ENCODE measurements around the gene CSTPP1.
"Not testable (repeated sequence)": the region's sequence is repeated elsewhere in the genome, so short reads cannot be mapped to it uniquely, and the experiment has no call there.

The CSTPP1 gene

DNA sequence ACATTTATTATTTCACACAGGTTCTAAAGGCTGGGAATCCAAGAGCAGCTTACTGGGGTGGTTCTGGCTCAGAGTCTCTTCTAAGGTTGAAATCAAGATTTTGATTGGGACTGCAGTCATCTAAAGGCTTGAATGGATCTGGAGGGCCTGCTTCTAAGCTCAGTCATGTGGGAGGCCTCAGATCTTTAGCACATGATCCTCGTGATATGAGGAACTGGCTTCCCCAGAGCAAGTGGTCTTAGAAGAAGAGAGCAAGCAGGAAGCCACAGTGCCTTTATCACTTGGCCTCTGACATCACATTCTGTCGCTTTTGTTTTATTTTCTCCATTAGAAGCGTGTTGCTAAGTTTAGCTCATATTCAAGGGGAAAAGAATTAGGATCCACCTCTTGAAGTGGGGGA lies 151.2 kb downstream of the CSTPP1 start:
- H3K36me3 ChIP-seq (ENCODE audit: insufficient read depth), result no peaks in the 10 kb centered on the region
- no peak overlapping the region for H3K4me3 ChIP-seq (IDR thresholded peaks at IDR 0.05; ENCODE audit: insufficient read depth, low read depth, low read length)
- no peak overlapping the region for H3K27ac ChIP-seq
- no peak overlapping the region for H3K9ac ChIP-seq
- H2AFZ ChIP-seq (ENCODE audit: low read depth), result no peak overlapping the region
- no peaks in the 10 kb centered on the region for H3K79me2 ChIP-seq (ENCODE audit: insufficient read depth, low read depth)
- no peaks in the 10 kb centered on the region for H4K20me1 ChIP-seq (ENCODE audit: insufficient read depth)
- H3K4me1 ChIP-seq (ENCODE audit: low read depth, poor library complexity, severe bottlenecking), result no peaks in the 10 kb centered on the region
- TF ChIP-seq, protein P1, sequence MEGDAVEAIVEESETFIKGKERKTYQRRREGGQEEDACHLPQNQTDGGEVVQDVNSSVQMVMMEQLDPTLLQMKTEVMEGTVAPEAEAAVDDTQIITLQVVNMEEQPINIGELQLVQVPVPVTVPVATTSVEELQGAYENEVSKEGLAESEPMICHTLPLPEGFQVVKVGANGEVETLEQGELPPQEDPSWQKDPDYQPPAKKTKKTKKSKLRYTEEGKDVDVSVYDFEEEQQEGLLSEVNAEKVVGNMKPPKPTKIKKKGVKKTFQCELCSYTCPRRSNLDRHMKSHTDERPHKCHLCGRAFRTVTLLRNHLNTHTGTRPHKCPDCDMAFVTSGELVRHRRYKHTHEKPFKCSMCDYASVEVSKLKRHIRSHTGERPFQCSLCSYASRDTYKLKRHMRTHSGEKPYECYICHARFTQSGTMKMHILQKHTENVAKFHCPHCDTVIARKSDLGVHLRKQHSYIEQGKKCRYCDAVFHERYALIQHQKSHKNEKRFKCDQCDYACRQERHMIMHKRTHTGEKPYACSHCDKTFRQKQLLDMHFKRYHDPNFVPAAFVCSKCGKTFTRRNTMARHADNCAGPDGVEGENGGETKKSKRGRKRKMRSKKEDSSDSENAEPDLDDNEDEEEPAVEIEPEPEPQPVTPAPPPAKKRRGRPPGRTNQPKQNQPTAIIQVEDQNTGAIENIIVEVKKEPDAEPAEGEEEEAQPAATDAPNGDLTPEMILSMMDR (conservative IDR thresholded peaks at IDR 0.05; ENCODE audit: low read depth, low read length), result no peak
- no peaks in the 10 kb centered on the region for H3K27me3 ChIP-seq (ENCODE audit: insufficient read depth, low read depth)
- H3K4me2 ChIP-seq, result no peak overlapping the region

DNA sequence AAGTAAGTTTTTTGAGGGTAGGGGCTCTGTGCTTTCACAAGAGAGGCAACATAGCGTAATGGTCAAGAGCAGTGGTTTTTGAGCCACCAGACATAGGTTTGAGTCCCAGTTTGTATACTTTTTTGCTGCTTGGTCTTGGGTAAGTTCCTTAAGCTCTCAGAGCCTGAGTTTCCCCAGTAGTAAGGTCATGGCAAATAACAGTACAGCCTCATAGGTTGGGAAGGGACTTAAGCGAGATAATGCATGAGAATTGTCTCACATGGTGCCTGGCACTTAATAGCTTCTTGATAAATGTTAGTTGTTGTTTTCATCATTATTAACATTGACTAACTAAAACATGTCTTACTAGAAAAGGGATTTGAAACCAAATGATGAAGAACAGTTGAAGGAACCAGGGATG lies 157.0 kb downstream of the CSTPP1 start:
- no peaks in the 10 kb centered on the region for H3K36me3 ChIP-seq (ENCODE audit: insufficient read depth)
- H3K27me3 ChIP-seq (ENCODE audit: insufficient read depth, low read depth), result no peaks in the 10 kb centered on the region
- H3K27ac ChIP-seq, result no peak overlapping the region
- no peaks in the 10 kb centered on the region for H4K20me1 ChIP-seq (ENCODE audit: insufficient read depth)
- H3K4me3 ChIP-seq (IDR thresholded peaks at IDR 0.05; ENCODE audit: insufficient read depth, low read depth, low read length), result no peak overlapping the region
- no peak overlapping the region for H2AFZ ChIP-seq (ENCODE audit: low read depth)
- no peak overlapping the region for H3K4me2 ChIP-seq
- no peaks in the 10 kb centered on the region for H3K4me1 ChIP-seq (ENCODE audit: low read depth, poor library complexity, severe bottlenecking)
- no peaks in the 10 kb centered on the region for H3K79me2 ChIP-seq (ENCODE audit: insufficient read depth, low read depth)
- TF ChIP-seq, protein P1 (conservative IDR thresholded peaks at IDR 0.05; ENCODE audit: low read depth, low read length), result no peak
- no peak overlapping the region for H3K9ac ChIP-seq

DNA sequence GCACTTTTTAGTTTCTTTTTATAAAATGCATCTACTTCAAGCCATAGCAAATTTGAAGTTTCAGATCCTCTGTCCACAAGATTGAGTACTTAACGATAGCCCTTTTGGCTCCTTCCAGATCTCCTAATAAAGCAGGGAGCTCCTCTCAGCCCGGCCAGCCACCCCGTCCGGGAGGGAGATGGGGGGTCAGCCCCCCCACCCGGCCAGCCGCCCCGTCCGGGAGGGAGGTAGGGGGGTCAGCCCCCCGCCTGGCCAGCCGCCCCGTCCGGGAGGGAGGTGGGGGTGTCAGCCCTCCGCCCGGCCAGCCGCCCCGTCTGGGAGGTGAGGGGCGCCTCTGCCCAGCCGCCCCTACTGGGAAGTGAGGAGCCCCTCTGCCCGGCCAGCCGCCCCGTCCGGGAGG lies 160.3 kb downstream of the CSTPP1 start:
- H4K20me1 ChIP-seq (ENCODE audit: insufficient read depth); H3K4me2 ChIP-seq; H3K27ac ChIP-seq; H3K4me1 ChIP-seq (ENCODE audit: low read depth, poor library complexity, severe bottlenecking); H3K36me3 ChIP-seq (ENCODE audit: insufficient read depth); H3K79me2 ChIP-seq (ENCODE audit: insufficient read depth, low read depth); H3K27me3 ChIP-seq (ENCODE audit: insufficient read depth, low read depth); H2AFZ ChIP-seq (ENCODE audit: low read depth); H3K9ac ChIP-seq; H3K4me3 ChIP-seq (IDR thresholded peaks at IDR 0.05; ENCODE audit: insufficient read depth, low read depth, low read length): not testable (repeated sequence)

DNA sequence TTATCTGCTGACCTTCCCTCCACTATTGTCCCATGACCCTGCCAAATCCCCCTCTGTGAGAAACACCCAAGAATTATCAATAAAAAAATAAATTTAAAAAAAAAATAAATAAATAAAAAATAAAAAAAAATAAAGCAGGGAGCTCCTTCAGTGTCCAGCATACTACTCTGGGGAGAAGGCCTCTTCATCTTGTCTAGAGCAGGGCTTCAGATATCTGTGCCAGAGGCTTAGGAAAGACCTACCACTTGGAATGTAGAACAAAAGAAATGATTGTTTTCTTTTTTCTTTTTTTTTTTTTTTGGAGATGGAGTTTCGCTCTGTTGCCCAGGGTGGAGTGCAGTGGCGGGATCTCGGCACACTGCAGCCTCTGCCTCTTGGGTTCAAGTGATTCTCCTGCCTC lies 161.7 kb downstream of the CSTPP1 start:
- H3K79me2 ChIP-seq (ENCODE audit: insufficient read depth, low read depth); H3K4me3 ChIP-seq (IDR thresholded peaks at IDR 0.05; ENCODE audit: insufficient read depth, low read depth, low read length): not testable (repeated sequence)

DNA sequence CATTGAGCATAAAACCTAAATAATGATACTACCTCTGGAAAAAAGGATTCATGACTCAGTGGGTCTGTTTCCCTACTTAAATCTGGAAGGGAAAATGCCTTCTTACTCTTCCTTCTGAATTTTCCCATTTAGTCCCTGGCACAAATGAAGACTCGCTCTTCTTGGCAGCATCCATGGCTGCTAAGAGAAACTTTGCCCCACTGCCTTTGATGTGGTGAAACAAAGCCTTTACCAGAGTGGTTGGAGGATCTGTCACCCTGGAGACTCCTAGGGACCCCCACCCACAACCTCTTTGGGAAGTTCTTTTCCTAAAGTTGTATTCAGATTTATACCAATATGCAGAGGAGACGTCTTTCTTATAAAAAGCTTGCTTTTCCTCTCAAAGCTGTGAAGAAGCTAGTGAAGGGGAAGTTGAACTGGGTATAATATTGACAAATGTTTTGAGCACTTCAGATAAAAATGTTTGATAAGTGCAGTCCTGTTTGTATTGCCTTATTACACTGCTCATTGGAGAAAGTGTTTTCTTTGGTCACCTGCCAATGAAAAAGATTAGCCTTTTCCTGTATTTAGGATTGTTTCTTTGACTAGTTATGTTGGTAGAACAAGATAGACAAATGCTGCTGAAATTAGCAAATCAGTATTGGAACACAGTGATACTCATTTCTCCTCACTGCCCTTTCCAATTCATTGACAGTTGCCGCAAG lies 162.8 kb downstream of the CSTPP1 start:
- H3K79me2 ChIP-seq (ENCODE audit: insufficient read depth, low read depth), result no peaks in the 10 kb centered on the region
- no peak overlapping the region for H3K4me3 ChIP-seq (IDR thresholded peaks at IDR 0.05; ENCODE audit: insufficient read depth, low read depth, low read length)
- H3K9ac ChIP-seq, result no peak overlapping the region
- H3K4me2 ChIP-seq, result no peak overlapping the region
- no peak overlapping the region for H2AFZ ChIP-seq (ENCODE audit: low read depth)
- H3K4me1 ChIP-seq (ENCODE audit: low read depth, poor library complexity, severe bottlenecking), result no peaks in the 10 kb centered on the region
- H3K27ac ChIP-seq, result no peak overlapping the region
- no peaks in the 10 kb centered on the region for H3K36me3 ChIP-seq (ENCODE audit: insufficient read depth)
- TF ChIP-seq, protein P1 (conservative IDR thresholded peaks at IDR 0.05; ENCODE audit: low read depth, low read length), result no peak
- no peaks in the 10 kb centered on the region for H3K27me3 ChIP-seq (ENCODE audit: insufficient read depth, low read depth)
- no peaks in the 10 kb centered on the region for H4K20me1 ChIP-seq (ENCODE audit: insufficient read depth)

More for the DNA sequence above, 161.7 kb downstream of the CSTPP1 start:
- not testable (repeated sequence) for H4K20me1 ChIP-seq (ENCODE audit: insufficient read depth); H3K4me1 ChIP-seq (ENCODE audit: low read depth, poor library complexity, severe bottlenecking); H3K4me2 ChIP-seq; H3K36me3 ChIP-seq (ENCODE audit: insufficient read depth); H3K9ac ChIP-seq; H3K27ac ChIP-seq; H2AFZ ChIP-seq (ENCODE audit: low read depth); H3K27me3 ChIP-seq (ENCODE audit: insufficient read depth, low read depth)

Data from KMS-11 (cell line).